ENCODE measurements around the gene LRRC8E. TPM values are rescaled to one million over a fixed set of nuclear protein-coding genes. Genes with fewer than 3 reads are reported as not detected.

Gene LRRC8E
- total RNA-seq, 4 donors from 2014 or later: 0.13 to 0.32 (median 0.29) TPM

GRCh38 chr19:7850945-7851622 lies 37.2 kb upstream of the LRRC8E start:
- no peak overlapping the region for H3K4me3 ChIP-seq
- no peak for TF ChIP-seq POLR2AphosphoS5 (IDR thresholded peaks at IDR 0.05)
- TF ChIP-seq EP300 (IDR thresholded peaks at IDR 0.05): no peak
- no peak for TF ChIP-seq POLR2A (IDR thresholded peaks at IDR 0.05)
- no peak for TF ChIP-seq CTCF (IDR thresholded peaks at IDR 0.05)
- no peaks in the 10 kb centered on the region for H3K9me3 ChIP-seq
- H3K27ac ChIP-seq: no peak overlapping the region
- peaks cover 11% of the 10 kb centered on the region for H3K27me3 ChIP-seq
- 80% methylated on average over 3 of the region's 19 CpGs; no CpG with 5 or more reads in 1 of the 2 donors for WGBS, 2 donors (ENCODE audit: low coverage in 1 of 2)
- no peak for ATAC-seq
- peaks cover 0 to 9% (median 0%) of the 10 kb centered on the region in 3 donors for H3K4me1 ChIP-seq
- peaks cover 0 to 19% of the 10 kb centered on the region in 2 donors for H3K36me3 ChIP-seq

GRCh38 chr19:7851623-7852500 lies 36.4 kb upstream of the LRRC8E start:
- Histone ChIP-seq H3K4me1 (peaks cover 0 to 9% (median 0%) of the 10 kb centered on the region in 3 donors), H3K9me3 (no peaks in the 10 kb centered on the region), H3K36me3 (peaks cover 0 to 27% of the 10 kb centered on the region in 2 donors), H3K4me3 (no peak overlapping the region), H3K27me3 (peaks cover 18% of the 10 kb centered on the region), H3K27ac (peak overlapping the region in 1 of 4 donors; percentile 21)
- peak; percentile 15 for ATAC-seq
- WGBS, 2 donors (ENCODE audit: low coverage in 1 of 2): 75% methylated on average over 8 of the region's 26 CpGs; no CpG with 5 or more reads in 1 of the 2 donors
- no peak for TF ChIP-seq EP300 (IDR thresholded peaks at IDR 0.05)
- no peak for TF ChIP-seq POLR2AphosphoS5 (IDR thresholded peaks at IDR 0.05)
- TF ChIP-seq POLR2A (IDR thresholded peaks at IDR 0.05): no peak
- TF ChIP-seq CTCF (IDR thresholded peaks at IDR 0.05): no peak

GRCh38 chr19:7852851-7853769 lies 35.2 kb upstream of the LRRC8E start:
- ATAC-seq: peak; percentile 79
- Histone ChIP-seq H3K9me3 (no peaks in the 10 kb centered on the region), H3K4me3 (no peak overlapping the region), H3K4me1 (peaks cover 0 to 9% (median 0%) of the 10 kb centered on the region in 3 donors), H3K36me3 (peaks cover 0 to 38% of the 10 kb centered on the region in 2 donors), H3K27me3 (peaks cover 31% of the 10 kb centered on the region), H3K27ac (peak overlapping the region in 1 of 4 donors; percentile 30)
- TF ChIP-seq CTCF (IDR thresholded peaks at IDR 0.05): peak in 3 of 4 experiments; percentile 54 to 89 (median 76)
- no peak for TF ChIP-seq POLR2A (IDR thresholded peaks at IDR 0.05)
- 0 to 11% methylated on average over 3 to 15 of the region's 45 CpGs for WGBS, 2 donors (ENCODE audit: low coverage in 1 of 2)

GRCh38 chr19:7853770-7854128 lies 34.6 kb upstream of the LRRC8E start:
- Histone ChIP-seq H3K9me3 (no peaks in the 10 kb centered on the region), H3K4me1 (peaks cover 0 to 9% (median 0%) of the 10 kb centered on the region in 3 donors), H3K36me3 (peaks cover 0 to 44% of the 10 kb centered on the region in 2 donors), H3K27me3 (peaks cover 37% of the 10 kb centered on the region), H3K27ac (no peak overlapping the region), H3K4me3 (no peak overlapping the region)
- no peak for TF ChIP-seq POLR2AphosphoS5 (IDR thresholded peaks at IDR 0.05)
- no peak for TF ChIP-seq POLR2A (IDR thresholded peaks at IDR 0.05)
- no peak for TF ChIP-seq EP300 (IDR thresholded peaks at IDR 0.05)
- no peak for TF ChIP-seq CTCF (IDR thresholded peaks at IDR 0.05)
- no peak for ATAC-seq
- 70% methylated on average over 2 of the region's 12 CpGs; no CpG with 5 or more reads in 1 of the 2 donors for WGBS, 2 donors (ENCODE audit: low coverage in 1 of 2)

Measured in gastroesophageal sphincter (tissue), 4 donors.